HEK293 (cell line): ENCODE data around the gene KCNS3.

Experiments
- CTCF ChIP-seq: fragments of 450-650 bp; formaldehyde crosslinking; IDR thresholded peaks from 2 replicates; pipeline ENCODE4 v1.5.1; 2016; ENCODE audit warnings: missing biosample characterization, missing genetic modification characterization
- HOXC10 ChIP-seq: sonication (generic); formaldehyde crosslinking; IDR thresholded peaks from 2 replicates; pipeline ENCODE4 v1.8.1; 2023; ENCODE audit warnings: mild to moderate bottlenecking, missing genetic modification reagents
- OVOL3 ChIP-seq: fragments of 450-650 bp; formaldehyde crosslinking; IDR thresholded peaks from 2 replicates; pipeline ENCODE4 v1.5.1; 2016; ENCODE audit warnings: missing biosample characterization, missing genetic modification characterization
- PRDM6 ChIP-seq: fragments of 450-650 bp; formaldehyde crosslinking; IDR thresholded peaks from 2 replicates; pipeline ENCODE4 v1.5.1; 2017; ENCODE audit warnings: missing biosample characterization, missing genetic modification characterization
- REPIN1 ChIP-seq: fragments of 450-650 bp; formaldehyde crosslinking; IDR thresholded peaks from 2 replicates; pipeline ENCODE4 v1.5.1; 2017; ENCODE audit warnings: missing biosample characterization, missing genetic modification characterization, low read depth
- ZNF10 ChIP-seq: fragments of 450-650 bp; formaldehyde crosslinking; IDR thresholded peaks from 2 replicates; pipeline ENCODE4 v1.5.1; 2017; ENCODE audit warnings: missing biosample characterization, missing genetic modification characterization
- ZNF292 ChIP-seq: fragments of 450-650 bp; formaldehyde crosslinking; IDR thresholded peaks from 2 replicates; pipeline ENCODE4 v1.5.1; 2016; ENCODE audit warnings: low read depth, missing biosample characterization, missing genetic modification characterization, borderline replicate concordance
- ZNF416 ChIP-seq: fragments of 450-650 bp; formaldehyde crosslinking; IDR thresholded peaks from 2 replicates; pipeline ENCODE4 v1.5.1; 2016; ENCODE audit warnings: missing biosample characterization, missing genetic modification characterization
- TF ChIP-seq, protein P1 (sequence below): sonication (generic); formaldehyde crosslinking; IDR thresholded peaks from 2 replicates; pipeline ENCODE4 v1.8.1; 2022; ENCODE audit warnings: mild to moderate bottlenecking, moderate library complexity, missing genetic modification reagents

DNA sequence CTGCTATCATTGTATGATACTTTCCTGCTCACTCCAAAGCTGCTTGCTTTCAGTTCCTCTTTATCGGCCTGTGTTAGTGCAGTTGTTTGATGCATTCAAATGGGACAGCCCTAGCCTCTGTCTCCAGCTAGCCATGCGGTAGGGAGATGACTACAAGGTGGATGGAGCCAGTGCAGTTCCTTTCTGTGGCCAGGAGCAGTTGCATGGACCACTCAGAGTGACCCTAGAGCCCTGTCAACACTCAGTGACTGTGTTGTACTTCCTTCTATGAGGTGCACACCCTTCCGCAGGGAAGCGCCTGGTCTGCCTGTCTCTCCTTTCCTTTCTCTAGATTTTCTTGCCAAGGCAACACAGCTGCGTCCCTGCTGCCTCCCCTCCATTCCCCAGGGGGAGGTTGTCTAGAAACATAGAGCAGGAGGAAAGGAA, 33.8 kb downstream of the KCNS3 start:
- TF ChIP-seq CTCF (tag by site-specific recombination) (no peak), ZNF416 (no peak), ZNF10 (tag by site-specific recombination) (no peak), OVOL3 (tag by site-specific recombination) (no peak), ZNF292 (tag by site-specific recombination) (no peak), PRDM6 (no peak), HOXC10 (CRISPR knock-in tag) (no peak), REPIN1 (no peak)
- TF ChIP-seq, protein P1, sequence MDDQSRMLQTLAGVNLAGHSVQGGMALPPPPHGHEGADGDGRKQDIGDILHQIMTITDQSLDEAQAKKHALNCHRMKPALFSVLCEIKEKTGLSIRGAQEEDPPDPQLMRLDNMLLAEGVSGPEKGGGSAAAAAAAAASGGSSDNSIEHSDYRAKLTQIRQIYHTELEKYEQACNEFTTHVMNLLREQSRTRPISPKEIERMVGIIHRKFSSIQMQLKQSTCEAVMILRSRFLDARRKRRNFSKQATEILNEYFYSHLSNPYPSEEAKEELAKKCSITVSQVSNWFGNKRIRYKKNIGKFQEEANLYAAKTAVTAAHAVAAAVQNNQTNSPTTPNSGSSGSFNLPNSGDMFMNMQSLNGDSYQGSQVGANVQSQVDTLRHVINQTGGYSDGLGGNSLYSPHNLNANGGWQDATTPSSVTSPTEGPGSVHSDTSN (CRISPR knock-in tag): no peak
